Keratinocyte (primary cell): ENCODE results near the gene MDFI. TPM values are rescaled to one million over a fixed set of nuclear protein-coding genes. Genes with fewer than 3 reads are reported as not detected.

Experiments
- DNase-seq: peaks from one replicate; pipeline ENCODE4 v3.0.0-alpha.2; 2011; ENCODE audit warnings: low read depth, missing footprints, low spot score
- FAIRE-seq: peaks from 2 replicates; lab custom pipeline; 2011; peaks lifted over from hg19 to GRCh38; lab: Jason Lieb, UNC
- H2AFZ ChIP-seq: 2 replicates; pipeline ENCODE4 v1.6.0; 2012; ENCODE audit warnings: low read length, control low read depth, inconsistent platforms; ENCODE audit not compliant: control insufficient read depth
- H3K27ac ChIP-seq: 2 replicates; pipeline ENCODE4 v1.5.1; 2011; ENCODE audit warnings: low read length; ENCODE audit not compliant: control insufficient read depth, insufficient read depth
- H3K27me3 ChIP-seq: 3 replicates; pipeline ENCODE4 v1.6.0; 2011; ENCODE audit warnings: low read length; ENCODE audit not compliant: control insufficient read depth, insufficient read depth; ENCODE audit errors: extremely low read depth
- H3K36me3 ChIP-seq, 2 experiments: 2 replicates in 1 of 2; 3 replicates in 1 of 2; pipeline ENCODE4 v1.5.1; 2011; ENCODE audit warnings: low read length in 2 of 2, mild to moderate bottlenecking in 1 of 2; ENCODE audit not compliant: control insufficient read depth in 2 of 2, insufficient read depth in 2 of 2; ENCODE audit errors: extremely low read depth in 1 of 2
- H3K4me1 ChIP-seq: 3 replicates; pipeline ENCODE4 v1.5.1; 2011; ENCODE audit warnings: low read length; ENCODE audit not compliant: control insufficient read depth, insufficient read depth; ENCODE audit errors: extremely low read depth
- H3K4me2 ChIP-seq: 3 replicates; pipeline ENCODE4 v1.6.0; 2011; ENCODE audit warnings: low read depth, low read length; ENCODE audit not compliant: control insufficient read depth, insufficient read depth; ENCODE audit errors: extremely low read depth
- H3K4me3 ChIP-seq, 3 experiments: fragments of 200-600 bp in 1 of 3; sonication (generic) in 1 of 3; 2 replicates in 2 of 3; 3 replicates in 1 of 3; pipeline ENCODE4 v1.5.1; 2011 to 2016; ENCODE audit warnings: low read length in 3 of 3, mild to moderate bottlenecking in 3 of 3, control low read depth in 2 of 3, inconsistent platforms in 1 of 3, low read depth in 1 of 3, mixed read lengths in 1 of 3, mixed run types in 1 of 3, moderate library complexity in 1 of 3; ENCODE audit not compliant: control insufficient read depth in 2 of 3, insufficient read depth in 2 of 3; ENCODE audit errors: extremely low read depth in 1 of 3
- H3K79me2 ChIP-seq: 2 replicates; pipeline ENCODE4 v1.6.0; 2012; ENCODE audit warnings: low read length; ENCODE audit not compliant: control insufficient read depth, insufficient read depth
- H3K9ac ChIP-seq: 3 replicates; pipeline ENCODE4 v1.6.0; 2011; ENCODE audit warnings: low read length; ENCODE audit not compliant: control insufficient read depth, insufficient read depth; ENCODE audit errors: extremely low read depth
- H3K9me1 ChIP-seq: 3 replicates; pipeline ENCODE4 v1.6.0; 2011; ENCODE audit warnings: low read length; ENCODE audit not compliant: control insufficient read depth, insufficient read depth; ENCODE audit errors: extremely low read depth
- H3K9me3 ChIP-seq: 2 replicates; pipeline ENCODE4 v1.5.1; 2012; ENCODE audit warnings: low read depth, low read length; ENCODE audit not compliant: control insufficient read depth
- H4K20me1 ChIP-seq: 3 replicates; pipeline ENCODE4 v1.6.0; 2011; ENCODE audit warnings: low read length; ENCODE audit not compliant: control insufficient read depth, insufficient read depth; ENCODE audit errors: extremely low read depth
- EZH2 ChIP-seq: IDR thresholded peaks from one replicate; pipeline ENCODE4 v1.6.1; 2012; ENCODE audit warnings: inconsistent platforms, mild to moderate bottlenecking, low read length, moderate library complexity
- dilution Hi-C: fragments of 300-500 bp; cut with MboI; formaldehyde crosslinking; loops from one replicate; pipeline ENCODE4 v1.7.0; 2020; ENCODE audit warnings: low sequenced_read_pairs; ENCODE audit not compliant: extremely low pct_ligation_motif_present
- polyA plus RNA-seq, 5 experiments: library from polyadenylated mRNA; depleted of rRNA in 3 of 5; stranded (reverse) in 3 of 5; stranded (forward) in 1 of 5; unstranded in 1 of 5; fragments of >200 nt; gene quantifications; 1 replicate in 1 of 5; 2 replicates in 3 of 5; 3 replicates in 1 of 5; pipeline versions ENCODE4 v1.2.1 to v1.2.3, GENCODE V29; 2011 to 2012; ENCODE audit warnings: missing spikeins in 2 of 5, low read depth in 1 of 5, low replicate concordance in 1 of 5
- TF ChIP-seq, protein P1 (sequence below), 3 experiments: IDR thresholded peaks in 1 of 3; conservative IDR thresholded peaks in 1 of 3; optimal IDR thresholded peaks in 1 of 3; 2 replicates in 2 of 3; 3 replicates in 1 of 3; pipeline versions ENCODE3 to v1.5.1; 2011; ENCODE audit warnings: low read length in 3 of 3, mild to moderate bottlenecking in 3 of 3, moderate library complexity in 2 of 3, control low read depth in 1 of 3, inconsistent platforms in 1 of 3; ENCODE audit not compliant: insufficient read depth in 2 of 3; ENCODE audit errors: extremely low read depth in 1 of 3

Gene MDFI
- polyA plus RNA-seq, 1 donor (not counting 4 experiments of a cell fraction or from before 2014, with no cell fraction given), result 60.1 TPM

DNA sequence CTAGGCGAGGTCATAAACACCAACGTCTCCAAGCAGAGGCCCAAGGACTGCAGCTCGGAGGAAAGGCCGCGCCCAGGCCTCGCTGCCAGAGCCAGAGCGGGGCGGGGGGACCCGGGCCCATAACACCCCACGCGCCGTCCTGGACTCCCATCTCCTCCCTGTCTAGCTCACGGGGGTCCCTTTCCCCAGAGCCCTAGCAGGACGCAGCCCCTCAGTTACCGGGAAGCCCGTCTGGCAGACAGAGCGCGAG is 44.9 kb downstream of the MDFI start:
- H3K4me1 ChIP-seq, result peaks cover 2% of the 10 kb centered on the region
- dilution Hi-C loops, result no loop called here
- H3K79me2 ChIP-seq, result no peaks in the 10 kb centered on the region
- H2AFZ ChIP-seq, result peak overlapping the region; percentile 77
- peak overlapping the region; percentile 64 for H3K4me2 ChIP-seq
- no peaks in the 10 kb centered on the region for H4K20me1 ChIP-seq
- H3K9me1 ChIP-seq, result no peaks in the 10 kb centered on the region
- DNase-seq (no peak), FAIRE-seq (no peak)
- H3K9me3 ChIP-seq, result no peaks in the 10 kb centered on the region
- H3K4me3 ChIP-seq, result peak overlapping the region in 2 of 3 experiments; percentile 27 to 56
- H3K9ac ChIP-seq, result peak overlapping the region; percentile 54
- H3K36me3 ChIP-seq, result peaks cover 0 to 2% of the 10 kb centered on the region in 2 experiments
- H3K27me3 ChIP-seq, result no peaks in the 10 kb centered on the region
- TF ChIP-seq, protein P1, sequence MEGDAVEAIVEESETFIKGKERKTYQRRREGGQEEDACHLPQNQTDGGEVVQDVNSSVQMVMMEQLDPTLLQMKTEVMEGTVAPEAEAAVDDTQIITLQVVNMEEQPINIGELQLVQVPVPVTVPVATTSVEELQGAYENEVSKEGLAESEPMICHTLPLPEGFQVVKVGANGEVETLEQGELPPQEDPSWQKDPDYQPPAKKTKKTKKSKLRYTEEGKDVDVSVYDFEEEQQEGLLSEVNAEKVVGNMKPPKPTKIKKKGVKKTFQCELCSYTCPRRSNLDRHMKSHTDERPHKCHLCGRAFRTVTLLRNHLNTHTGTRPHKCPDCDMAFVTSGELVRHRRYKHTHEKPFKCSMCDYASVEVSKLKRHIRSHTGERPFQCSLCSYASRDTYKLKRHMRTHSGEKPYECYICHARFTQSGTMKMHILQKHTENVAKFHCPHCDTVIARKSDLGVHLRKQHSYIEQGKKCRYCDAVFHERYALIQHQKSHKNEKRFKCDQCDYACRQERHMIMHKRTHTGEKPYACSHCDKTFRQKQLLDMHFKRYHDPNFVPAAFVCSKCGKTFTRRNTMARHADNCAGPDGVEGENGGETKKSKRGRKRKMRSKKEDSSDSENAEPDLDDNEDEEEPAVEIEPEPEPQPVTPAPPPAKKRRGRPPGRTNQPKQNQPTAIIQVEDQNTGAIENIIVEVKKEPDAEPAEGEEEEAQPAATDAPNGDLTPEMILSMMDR (optimal IDR thresholded peaks at IDR 0.05 in 1 of 3, IDR thresholded peaks at IDR 0.05 in 1 of 3, conservative IDR thresholded peaks at IDR 0.05 in 1 of 3; ENCODE audit: extremely low read depth in 1 of 3, insufficient read depth in 2 of 3, low read length in 3 of 3), result no peak
- TF ChIP-seq EZH2, result no peak
- H3K27ac ChIP-seq, result no peak overlapping the region

DNA sequence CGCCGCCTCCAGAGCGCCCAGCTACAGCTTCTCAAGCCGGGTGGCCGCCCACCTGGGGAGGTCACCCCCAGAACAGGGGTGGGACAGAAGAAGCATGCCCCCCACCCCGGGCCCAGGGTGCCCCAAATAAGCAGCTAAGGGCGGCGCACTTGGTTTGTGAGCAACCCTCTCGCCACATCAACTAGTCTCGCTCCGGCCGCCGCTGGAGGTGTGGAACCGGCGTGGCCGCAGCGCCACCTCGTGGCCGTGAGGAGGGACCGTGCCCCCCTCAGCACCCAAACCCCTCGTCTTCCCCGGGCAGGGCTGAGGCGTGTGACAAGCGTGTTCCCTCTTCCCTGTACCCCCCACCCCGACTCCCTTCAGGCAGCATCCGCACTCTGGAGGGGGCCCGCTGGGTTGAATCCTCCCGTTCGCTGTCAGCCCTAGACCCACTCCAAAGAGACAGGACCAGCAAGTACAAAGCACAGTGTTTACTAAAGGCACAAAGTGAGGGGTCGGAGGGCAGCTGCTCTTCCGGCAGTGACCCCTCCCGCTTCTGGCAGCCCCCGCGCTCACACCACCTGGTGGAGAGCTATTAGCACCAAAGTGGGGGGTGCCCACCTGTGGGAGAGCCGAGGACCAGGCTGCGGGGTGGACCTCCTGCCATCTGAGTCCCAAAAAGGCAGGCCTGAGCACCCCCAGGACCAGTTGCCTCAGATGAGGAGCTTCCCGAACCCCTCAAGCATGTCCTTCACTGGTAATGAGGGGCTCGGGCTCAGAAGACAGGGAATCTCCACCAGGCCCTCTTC is 45.4 kb downstream of the MDFI start:
- Histone ChIP-seq H3K9me1 (no peaks in the 10 kb centered on the region), H3K79me2 (no peaks in the 10 kb centered on the region), H3K9ac (peak overlapping the region; percentile 54), H3K4me1 (peaks cover 2% of the 10 kb centered on the region), H4K20me1 (no peaks in the 10 kb centered on the region), H3K4me2 (peak overlapping the region; percentile 64), H3K9me3 (no peaks in the 10 kb centered on the region), H3K27me3 (no peaks in the 10 kb centered on the region), H3K36me3 (peaks cover 0 to 2% of the 10 kb centered on the region in 2 experiments), H3K27ac (no peak overlapping the region), H3K4me3 (peak overlapping the region in 1 of 3 experiments; percentile 27), H2AFZ (peak overlapping the region; percentile 77)
- DNase-seq (no peak), FAIRE-seq (peak; percentile 13)
- TF ChIP-seq, protein P1 (optimal IDR thresholded peaks at IDR 0.05 in 1 of 3, IDR thresholded peaks at IDR 0.05 in 1 of 3, conservative IDR thresholded peaks at IDR 0.05 in 1 of 3; ENCODE audit: extremely low read depth in 1 of 3, insufficient read depth in 2 of 3, low read length in 3 of 3), result peak; percentile 75 to 100 (median 99)
- TF ChIP-seq EZH2, result no peak
- dilution Hi-C loops, result no loop called here
